HUES64 (cell line): ENCODE measurements around the gene LUC7L.
"Not testable (repeated sequence)": the region's sequence is repeated elsewhere in the genome, so short reads cannot be mapped to it uniquely, and the experiment has no call there.

Experiments
- H3K27ac ChIP-seq: 2 replicates; pipeline ENCODE4 v1.7.0; 2013; ENCODE audit warnings: low read depth, low read length, inconsistent platforms
- H3K27me3 ChIP-seq: 2 replicates; pipeline ENCODE4 v1.6.1; 2013; ENCODE audit warnings: mild to moderate bottlenecking, low read length; ENCODE audit not compliant: insufficient read depth
- H3K36me3 ChIP-seq: 2 replicates; pipeline ENCODE4 v1.6.1; 2013; ENCODE audit warnings: mild to moderate bottlenecking, low read length; ENCODE audit not compliant: insufficient read depth
- H3K4me1 ChIP-seq: 2 replicates; pipeline ENCODE4 v1.6.1; 2013; ENCODE audit warnings: mild to moderate bottlenecking, low read length, moderate library complexity; ENCODE audit not compliant: insufficient read depth
- H3K4me3 ChIP-seq: 2 replicates; pipeline ENCODE4 v1.5.1; 2013; ENCODE audit warnings: mild to moderate bottlenecking, low read length, moderate library complexity
- H3K9ac ChIP-seq: 2 replicates; pipeline ENCODE4 v1.6.1; 2013; ENCODE audit warnings: mild to moderate bottlenecking, low read depth, low read length
- H3K9me3 ChIP-seq: 2 replicates; pipeline ENCODE4 v1.6.1; 2013; ENCODE audit warnings: low read depth, low read length; ENCODE audit not compliant: insufficient read depth
- WGBS: fragments of 150-250, 120-280 bp; methylation state at CpG from one replicate; pipeline ENCODE4 v1.1.7; 2013; ENCODE audit warnings: missing lambda C conversion rate; 5-methylcytosine and 5-hydroxymethylcytosine counted together

Gene LUC7L

DNA sequence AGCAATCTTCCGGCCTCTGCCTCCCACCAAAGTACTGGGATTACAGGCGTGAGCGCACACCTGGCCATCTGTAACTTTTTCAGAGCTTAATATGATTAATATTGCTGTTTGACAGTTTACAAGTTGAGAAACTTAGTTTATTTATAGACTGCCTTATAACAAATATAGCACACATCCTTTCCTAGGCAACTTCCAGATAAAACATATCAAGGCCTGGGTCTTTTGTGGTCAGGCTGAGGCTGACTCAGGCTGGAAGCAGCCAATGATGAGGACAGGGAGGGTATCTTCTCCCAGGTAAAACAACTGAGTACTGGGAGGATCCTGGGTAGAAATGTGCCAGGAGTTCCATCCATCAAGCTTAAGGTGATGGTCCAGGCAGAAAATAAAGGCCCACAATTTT, 16.2 kb downstream of the LUC7L start:
- Histone ChIP-seq H3K9ac (no peak overlapping the region), H3K27me3 (no peaks in the 10 kb centered on the region), H3K27ac (no peak overlapping the region), H3K9me3 (no peaks in the 10 kb centered on the region), H3K4me3 (no peak overlapping the region), H3K4me1 (no peaks in the 10 kb centered on the region), H3K36me3 (peaks cover 89% of the 10 kb centered on the region)
- WGBS = 91% methylated on average over 3 of the region's 3 CpGs

DNA sequence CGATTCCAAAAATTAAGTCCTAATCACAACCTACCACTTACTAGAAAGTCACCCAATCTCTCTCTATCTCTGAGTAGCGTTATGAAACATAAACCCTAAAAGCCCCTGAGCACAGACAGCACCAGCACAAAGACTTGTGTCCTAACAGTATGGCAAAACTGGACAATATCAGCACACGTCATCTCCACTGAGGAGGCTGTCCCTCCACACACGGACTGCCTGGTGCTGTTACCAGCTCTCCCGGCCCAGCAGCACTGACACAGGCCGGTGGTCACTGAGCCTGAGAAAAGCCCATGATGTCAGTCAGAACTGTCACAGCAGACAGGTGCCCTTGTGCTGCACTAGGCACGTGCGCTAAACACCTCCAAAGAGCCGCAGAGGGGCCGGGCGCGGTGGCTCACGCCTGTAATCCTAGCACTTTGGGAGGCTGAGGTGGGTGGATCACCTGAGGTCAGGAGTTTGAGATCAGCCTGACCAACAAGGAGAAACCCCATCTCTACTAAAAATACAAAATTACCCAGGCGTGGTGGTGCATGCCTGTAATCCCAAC, 17.5 kb downstream of the LUC7L start:
- 94% methylated on average over 14 of the region's 14 CpGs for WGBS
- H3K27me3 ChIP-seq, H3K4me3 ChIP-seq, H3K9ac ChIP-seq, H3K9me3 ChIP-seq, H3K4me1 ChIP-seq, H3K27ac ChIP-seq: not testable (repeated sequence)
- peaks cover 90% of the 10 kb centered on the region for H3K36me3 ChIP-seq

DNA sequence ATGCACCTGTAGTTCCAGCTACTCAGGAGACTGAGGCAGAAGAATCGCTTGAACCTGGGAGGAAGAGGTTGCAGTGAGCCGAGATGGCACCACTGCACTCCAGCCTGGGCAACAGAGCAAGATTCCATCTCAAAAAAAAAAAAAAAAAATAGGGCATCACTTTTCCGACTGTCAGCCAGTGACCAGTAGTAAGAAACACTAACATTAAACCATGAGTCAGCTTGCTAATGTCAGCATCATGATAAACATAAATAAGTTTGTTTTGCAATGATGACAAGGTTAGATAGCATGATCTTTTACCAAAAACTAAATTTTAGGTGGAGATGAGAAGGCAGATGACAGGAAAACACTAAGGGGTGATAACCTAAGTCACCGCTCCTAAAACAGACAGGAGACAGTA, 19.9 kb downstream of the LUC7L start:
- H3K9me3 ChIP-seq, H3K27me3 ChIP-seq, H3K4me3 ChIP-seq, H3K4me1 ChIP-seq, H3K9ac ChIP-seq, H3K27ac ChIP-seq: not testable (repeated sequence)
- 97% methylated on average over 3 of the region's 4 CpGs for WGBS
- peaks cover 91% of the 10 kb centered on the region for H3K36me3 ChIP-seq

DNA sequence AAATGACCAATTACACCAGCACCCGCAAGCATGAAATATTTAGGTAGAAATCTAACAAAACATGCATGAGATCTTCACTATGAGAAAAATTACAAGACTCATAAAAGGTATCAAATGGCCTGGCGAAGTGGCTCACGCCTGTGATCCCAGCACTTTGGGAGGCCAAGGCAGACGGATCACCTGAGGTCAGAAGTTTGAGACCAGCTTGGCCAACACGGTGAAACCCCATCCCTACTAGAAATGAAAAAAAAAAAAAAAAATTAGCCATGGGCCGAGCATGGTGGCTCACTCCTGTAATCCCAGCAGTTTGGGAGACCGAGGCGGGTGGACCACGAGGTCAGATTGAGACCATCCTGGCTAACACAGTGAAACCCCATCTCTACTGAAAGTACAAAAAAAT, 25.2 kb downstream of the LUC7L start:
- H3K9ac ChIP-seq = not testable (repeated sequence)

DNA sequence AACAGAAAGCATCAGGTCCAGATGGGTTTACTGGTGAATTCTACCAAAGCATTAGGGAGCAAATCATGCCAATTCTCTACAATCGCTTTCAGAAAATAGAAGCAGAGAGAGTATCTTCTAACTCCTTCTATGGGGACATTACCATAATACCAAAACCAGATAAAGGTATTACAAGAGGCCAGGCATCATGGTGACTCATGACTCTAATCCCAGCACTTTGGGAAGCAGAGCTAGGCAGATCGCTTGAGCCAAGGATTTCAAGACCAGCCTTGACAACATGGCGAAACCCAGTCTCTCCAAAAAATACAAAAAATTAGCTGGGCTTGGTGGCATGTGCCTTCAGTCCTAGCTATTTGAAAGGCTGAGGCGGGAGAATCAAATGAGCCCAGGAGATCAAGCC, 26.0 kb downstream of the LUC7L start:
- WGBS = 97% methylated on average over 4 of the region's 4 CpGs
- no peak overlapping the region for H3K4me3 ChIP-seq
- H3K27me3 ChIP-seq = no peaks in the 10 kb centered on the region
- H3K9me3 ChIP-seq = no peaks in the 10 kb centered on the region
- H3K9ac ChIP-seq = no peak overlapping the region
- no peaks in the 10 kb centered on the region for H3K4me1 ChIP-seq
- peaks cover 87% of the 10 kb centered on the region for H3K36me3 ChIP-seq
- H3K27ac ChIP-seq = no peak overlapping the region

More for the DNA sequence above, 25.2 kb downstream of the LUC7L start:
- WGBS = 95% methylated on average over 9 of the region's 9 CpGs
- H3K4me1 ChIP-seq, H3K4me3 ChIP-seq, H3K27me3 ChIP-seq, H3K27ac ChIP-seq, H3K9me3 ChIP-seq: not testable (repeated sequence)
- peaks cover 87% of the 10 kb centered on the region for H3K36me3 ChIP-seq

GRCh38 chr16:200388-200787, 28.9 kb downstream of the LUC7L start:
- Histone ChIP-seq H3K27me3 (no peaks in the 10 kb centered on the region), H3K9ac (no peak overlapping the region), H3K36me3 (peaks cover 87% of the 10 kb centered on the region), H3K4me3 (no peak overlapping the region), H3K4me1 (no peaks in the 10 kb centered on the region), H3K27ac (no peak overlapping the region), H3K9me3 (no peaks in the 10 kb centered on the region)
- WGBS = 94% methylated on average over 5 of the region's 5 CpGs

- H3K36me3 ChIP-seq = peaks cover 97% of the 10 kb centered on the region
- WGBS = 94% methylated on average over 6 of the region's 6 CpGs
- no peaks in the 10 kb centered on the region for H3K9me3 ChIP-seq
Measured at GRCh38 chr16:194516-194915, 34.7 kb downstream of the LUC7L start.

DNA sequence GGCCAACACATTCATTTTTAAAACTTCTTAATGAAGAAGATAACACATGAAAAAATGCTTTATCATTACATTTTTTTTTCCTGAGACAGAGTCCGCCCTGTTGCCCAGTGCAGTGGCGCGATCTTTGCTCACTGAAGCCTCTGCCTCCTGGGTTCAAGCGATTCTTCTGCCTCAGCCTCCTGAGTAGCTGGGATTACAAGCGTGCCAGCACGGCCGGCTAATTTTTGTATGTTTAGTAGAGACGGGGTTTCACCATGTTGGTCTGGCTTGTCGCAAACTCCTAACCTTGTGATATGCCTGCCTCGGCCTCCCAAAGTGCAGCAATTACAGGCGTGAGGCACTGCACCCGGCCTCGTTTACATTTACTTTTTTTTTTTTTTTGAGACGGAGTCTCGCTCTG, 35.8 kb downstream of the LUC7L start:
- Histone ChIP-seq H3K4me1 (no peaks in the 10 kb centered on the region), H3K9me3 (no peaks in the 10 kb centered on the region), H3K27ac (no peak overlapping the region), H3K27me3 (no peaks in the 10 kb centered on the region), H3K36me3 (peaks cover 98% of the 10 kb centered on the region), H3K9ac (no peak overlapping the region), H3K4me3 (no peak overlapping the region)
- 95% methylated on average over 15 of the region's 15 CpGs for WGBS

More at GRCh38 chr16:194516-194915, 34.7 kb downstream of the LUC7L start:
- Histone ChIP-seq H3K4me1 (no peaks in the 10 kb centered on the region), H3K27me3 (no peaks in the 10 kb centered on the region), H3K27ac (no peak overlapping the region), H3K4me3 (no peak overlapping the region), H3K9ac (no peak overlapping the region)

GRCh38 chr16:192686-193085, 36.6 kb downstream of the LUC7L start:
- Histone ChIP-seq H3K9ac (no peak overlapping the region), H3K27me3 (no peaks in the 10 kb centered on the region), H3K4me1 (no peaks in the 10 kb centered on the region), H3K27ac (no peak overlapping the region), H3K36me3 (peaks cover 99% of the 10 kb centered on the region), H3K4me3 (no peak overlapping the region), H3K9me3 (no peaks in the 10 kb centered on the region)
- 93% methylated on average over 11 of the region's 11 CpGs for WGBS

DNA sequence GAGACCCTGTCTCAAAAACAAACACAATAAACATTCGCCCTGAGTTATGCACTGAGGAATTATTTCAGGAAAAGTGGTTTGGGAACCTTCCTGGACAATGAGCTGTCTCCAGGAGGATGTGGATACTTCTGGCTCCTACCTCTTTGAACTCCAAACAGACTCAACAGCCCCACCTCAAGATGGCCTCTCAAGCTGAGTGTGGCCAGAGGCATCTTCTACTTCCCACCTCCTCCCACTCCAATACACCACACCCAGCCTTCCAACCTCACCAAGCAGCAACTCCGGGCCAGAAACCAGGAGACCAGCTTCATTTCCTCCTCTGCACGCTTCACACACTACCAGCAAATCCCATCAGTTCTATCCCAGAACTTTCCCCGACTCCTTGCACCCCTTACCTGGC, 37.4 kb downstream of the LUC7L start:
- no peak overlapping the region for H3K4me3 ChIP-seq
- no peaks in the 10 kb centered on the region for H3K9me3 ChIP-seq
- H3K9ac ChIP-seq = no peak overlapping the region
- H3K36me3 ChIP-seq = peaks cover 96% of the 10 kb centered on the region
- 95% methylated on average over 3 of the region's 4 CpGs for WGBS
- no peaks in the 10 kb centered on the region for H3K4me1 ChIP-seq
- H3K27me3 ChIP-seq = no peaks in the 10 kb centered on the region
- no peak overlapping the region for H3K27ac ChIP-seq

DNA sequence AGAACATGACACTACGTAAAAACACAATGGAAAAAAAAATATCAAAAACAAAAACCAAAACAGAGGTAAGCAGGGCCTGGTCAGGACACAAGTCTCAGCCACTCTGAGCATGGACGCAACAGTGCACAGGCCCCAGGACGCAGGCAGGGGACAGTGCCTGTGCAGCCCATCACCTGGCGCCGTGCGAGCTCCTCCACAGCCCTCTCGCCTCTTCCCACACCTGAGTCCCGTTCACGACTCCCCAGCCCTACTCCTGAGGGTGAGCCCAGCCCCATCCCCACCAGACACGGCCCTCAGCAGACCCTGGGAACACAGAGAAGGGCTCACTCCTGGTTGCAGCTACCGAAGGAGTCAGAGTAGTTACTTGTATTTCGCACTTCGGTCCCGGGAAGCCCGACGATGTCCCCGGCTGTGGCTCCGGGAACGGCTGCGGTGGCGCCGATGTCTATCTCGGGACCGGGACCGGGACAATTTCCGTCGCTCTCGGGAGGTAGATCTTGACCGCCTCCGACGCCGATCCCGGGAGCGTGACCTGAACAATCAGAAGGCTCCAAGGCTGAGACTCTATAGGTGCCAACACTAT, 39.6 kb downstream of the LUC7L start:
- WGBS = 96% methylated on average over 34 of the region's 34 CpGs
- H3K9me3 ChIP-seq = no peaks in the 10 kb centered on the region
- no peaks in the 10 kb centered on the region for H3K4me1 ChIP-seq
- no peaks in the 10 kb centered on the region for H3K27me3 ChIP-seq
- H3K4me3 ChIP-seq = no peak overlapping the region
- H3K27ac ChIP-seq = no peak overlapping the region
- no peak overlapping the region for H3K9ac ChIP-seq
- H3K36me3 ChIP-seq = peaks cover 84% of the 10 kb centered on the region

DNA sequence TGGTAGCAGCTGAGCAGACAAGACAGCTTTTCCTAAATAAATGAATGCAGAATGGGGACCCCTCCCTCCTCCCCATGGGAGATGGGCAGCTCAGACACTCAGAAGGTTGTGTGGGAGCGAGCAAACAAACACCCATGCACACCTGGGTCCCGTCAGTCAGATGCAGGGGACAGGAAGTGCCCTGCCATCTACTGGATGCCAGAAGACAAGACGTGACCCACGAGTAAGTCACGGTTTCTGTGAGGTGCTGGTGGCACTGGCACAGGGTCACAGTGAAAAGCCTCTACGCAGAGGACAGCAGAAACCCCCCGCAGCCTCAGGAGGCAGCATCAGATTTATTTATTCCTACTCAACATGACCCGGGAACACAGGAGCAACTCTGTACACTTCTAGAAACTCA, 40.6 kb downstream of the LUC7L start:
- no peaks in the 10 kb centered on the region for H3K4me1 ChIP-seq
- no peaks in the 10 kb centered on the region for H3K27me3 ChIP-seq
- peaks cover 75% of the 10 kb centered on the region for H3K36me3 ChIP-seq
- H3K4me3 ChIP-seq = no peak overlapping the region
- H3K9ac ChIP-seq = no peak overlapping the region
- H3K27ac ChIP-seq = no peak overlapping the region
- H3K9me3 ChIP-seq = no peaks in the 10 kb centered on the region
- 94% methylated on average over 8 of the region's 8 CpGs for WGBS
